Neural progenitor cell (in vitro differentiated cells): ENCODE data around the gene PRG3.

Experiments used
- CTCF ChIP-seq: fragments of 200-600 bp; sonication (generic); IDR thresholded peaks from 2 replicates; pipeline ENCODE4 v1.5.1; 2017; ENCODE audit warnings: antibody characterized with exemption, mild to moderate bottlenecking
- EZH2 ChIP-seq: fragments of 200-600 bp; sonication (generic); IDR thresholded peaks from 2 replicates; pipeline ENCODE4 v1.6.1; 2017; ENCODE audit warnings: antibody characterized with exemption, mild to moderate bottlenecking, moderate library complexity

DNA sequence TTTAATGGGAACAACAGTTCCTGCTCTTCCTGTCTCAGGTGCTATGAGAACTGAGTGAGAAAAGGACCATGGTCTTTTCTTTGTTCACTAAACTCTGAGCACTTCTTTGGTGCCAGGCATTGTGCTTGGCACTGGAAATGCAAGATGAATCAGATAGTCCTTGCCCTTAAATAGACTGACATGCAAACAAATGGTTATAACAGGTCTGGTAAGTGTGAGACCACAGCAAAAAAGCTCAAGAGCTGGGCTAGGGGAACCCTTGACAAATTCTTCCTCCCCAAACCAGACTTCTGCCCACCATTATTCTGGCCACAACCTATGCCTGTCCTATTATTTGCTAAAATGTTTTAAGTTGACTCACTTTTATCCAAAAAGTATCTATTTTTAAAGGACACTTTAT lies 40.9 kb upstream of the PRG3 start:
- TF ChIP-seq CTCF = no peak
- no peak for TF ChIP-seq EZH2
